MM.1S (cell line): Measurements from ENCODE around the gene GNG13.

Experiments
- DNase-seq: peaks from one replicate; pipeline ENCODE4 v3.0.0-alpha.2; 2015
- H2AFZ ChIP-seq: fragments of 300-600 bp; sonication (generic); 2 replicates; pipeline ENCODE4 v1.6.0; 2016; ENCODE audit warnings: antibody characterized with exemption, low read length
- H3F3A ChIP-seq: fragments of 300-600 bp; sonication (generic); 2 replicates; pipeline ENCODE4 v1.6.1; 2016; ENCODE audit warnings: mild to moderate bottlenecking, antibody characterized with exemption, low read length, moderate library complexity, mixed read lengths; ENCODE audit not compliant: insufficient read depth
- H3K27ac ChIP-seq: fragments of 300-600 bp; sonication (generic); 2 replicates; pipeline ENCODE4 v1.5.1; 2016; ENCODE audit warnings: mild to moderate bottlenecking, low read length
- H3K27me3 ChIP-seq: fragments of 300-600 bp; sonication (generic); replicated peaks from 2 replicates; pipeline ENCODE4 v1.6.0; 2016; ENCODE audit warnings: low read length; ENCODE audit not compliant: insufficient read depth
- H3K36me3 ChIP-seq: fragments of 300-600 bp; sonication (generic); replicated peaks from 2 replicates; pipeline ENCODE4 v1.6.1; 2016; ENCODE audit warnings: mild to moderate bottlenecking, low read length, mixed read lengths; ENCODE audit not compliant: insufficient read depth
- H3K4me1 ChIP-seq: fragments of 300-600 bp; sonication (generic); 2 replicates; pipeline ENCODE4 v1.6.1; 2016; ENCODE audit warnings: low read length, mixed read lengths
- H3K4me2 ChIP-seq: fragments of 300-600 bp; sonication (generic); 2 replicates; pipeline ENCODE4 v1.6.0; 2016; ENCODE audit warnings: low read depth, low read length
- H3K4me3 ChIP-seq: fragments of 300-600 bp; sonication (generic); 2 replicates; pipeline ENCODE4 v1.5.1; 2016; ENCODE audit warnings: low read length, mixed read lengths
- H3K79me2 ChIP-seq: fragments of 300-600 bp; sonication (generic); 2 replicates; pipeline ENCODE4 v1.6.1; 2016; ENCODE audit warnings: mixed run types, low read length, mixed read lengths
- H3K9ac ChIP-seq: fragments of 300-600 bp; sonication (generic); 2 replicates; pipeline ENCODE4 v1.6.1; 2016; ENCODE audit warnings: low read length, mixed read lengths
- H3K9me2 ChIP-seq: fragments of 300-600 bp; sonication (generic); replicated peaks from 2 replicates; pipeline ENCODE4 v1.6.1; 2016; ENCODE audit warnings: mild to moderate bottlenecking, low read length, mixed read lengths; ENCODE audit not compliant: insufficient read depth
- H3K9me3 ChIP-seq: fragments of 300-600 bp; sonication (generic); replicated peaks from 2 replicates; pipeline ENCODE4 v1.6.1; 2016; ENCODE audit warnings: mild to moderate bottlenecking, low read length, mixed read lengths; ENCODE audit not compliant: insufficient read depth
- H4K20me1 ChIP-seq: fragments of 300-600 bp; sonication (generic); 2 replicates; pipeline ENCODE4 v1.6.1; 2016; ENCODE audit warnings: mild to moderate bottlenecking, low read length, moderate library complexity, mixed read lengths; ENCODE audit not compliant: insufficient read depth
- CTCF ChIP-seq: fragments of 300-600 bp; sonication (generic); IDR thresholded peaks from 2 replicates; pipeline ENCODE4 v1.5.1; 2016; ENCODE audit warnings: antibody characterized with exemption, low read length, mixed read lengths
- EZH2 ChIP-seq: fragments of 300-600 bp; sonication (generic); optimal IDR thresholded peaks from 2 replicates; pipeline ENCODE3; 2017; ENCODE audit warnings: low read depth, mild to moderate bottlenecking, antibody characterized with exemption, low read length, mixed read lengths
- EZH2phosphoT487 ChIP-seq: fragments of 300-600 bp; sonication (generic); IDR thresholded peaks from 2 replicates; pipeline ENCODE4 v1.6.1; 2018; ENCODE audit warnings: antibody characterized with exemption, low read length

The GNG13 gene

DNA sequence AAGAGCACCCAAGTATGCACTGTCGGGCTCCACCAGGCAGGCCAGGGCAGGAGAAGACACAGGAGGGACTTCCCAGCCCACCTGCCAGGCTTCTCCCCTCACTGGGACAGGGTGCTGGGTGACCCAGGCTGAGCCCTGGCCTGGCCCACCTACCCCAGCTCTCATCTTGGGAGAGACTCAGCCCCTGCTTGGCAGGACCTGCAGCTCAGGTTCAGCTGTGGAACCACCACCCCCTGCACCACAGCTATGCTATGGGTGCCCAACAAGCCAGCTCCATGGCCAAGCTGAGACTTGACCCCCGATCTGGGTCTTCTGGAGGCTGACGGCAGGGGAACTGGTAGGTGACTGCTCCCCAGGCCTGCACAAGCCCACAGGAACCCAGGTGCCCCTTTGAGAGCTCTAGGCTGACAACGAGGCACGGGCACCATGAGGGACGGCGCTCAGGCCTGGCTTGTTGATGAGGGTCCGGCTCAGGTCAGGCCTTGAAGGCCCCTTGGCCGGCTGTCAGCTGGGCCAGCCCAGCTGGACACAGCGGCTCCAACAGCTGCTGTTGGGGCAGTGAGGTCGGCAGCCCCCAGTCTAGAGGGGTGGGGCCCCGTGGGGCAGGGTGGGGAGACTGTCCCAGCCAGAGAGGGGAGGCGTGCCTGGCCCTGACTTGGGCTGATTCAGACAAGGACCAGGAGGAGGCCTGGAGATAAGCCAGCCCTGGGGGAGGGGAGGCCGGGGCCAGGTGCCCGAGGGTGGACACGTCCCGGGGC, 17.0 kb downstream of the GNG13 start:
- Histone ChIP-seq H3F3A (no peaks in the 10 kb centered on the region), H3K4me1 (0 out of 2 replicates have a peak, but pooled peaks cover 6% of the 10 kb centered on the region), H3K79me2 (peaks cover 16% of the 10 kb centered on the region), H3K27ac (no peak overlapping the region), H3K4me2 (no peak overlapping the region), H2AFZ (no peak overlapping the region), H3K9me2 (no peaks in the 10 kb centered on the region), H3K9me3 (no peaks in the 10 kb centered on the region), H4K20me1 (no peaks in the 10 kb centered on the region; the same call in 1 of the 2 replicates), H3K36me3 (no peaks in the 10 kb centered on the region), H3K9ac (no peak overlapping the region), H3K4me3 (no peak overlapping the region), H3K27me3 (peaks cover 49% of the 10 kb centered on the region)
- no peak for TF ChIP-seq EZH2
- no peak for TF ChIP-seq EZH2phosphoT487
- no peak for TF ChIP-seq CTCF
- DNase-seq: no peak

DNA sequence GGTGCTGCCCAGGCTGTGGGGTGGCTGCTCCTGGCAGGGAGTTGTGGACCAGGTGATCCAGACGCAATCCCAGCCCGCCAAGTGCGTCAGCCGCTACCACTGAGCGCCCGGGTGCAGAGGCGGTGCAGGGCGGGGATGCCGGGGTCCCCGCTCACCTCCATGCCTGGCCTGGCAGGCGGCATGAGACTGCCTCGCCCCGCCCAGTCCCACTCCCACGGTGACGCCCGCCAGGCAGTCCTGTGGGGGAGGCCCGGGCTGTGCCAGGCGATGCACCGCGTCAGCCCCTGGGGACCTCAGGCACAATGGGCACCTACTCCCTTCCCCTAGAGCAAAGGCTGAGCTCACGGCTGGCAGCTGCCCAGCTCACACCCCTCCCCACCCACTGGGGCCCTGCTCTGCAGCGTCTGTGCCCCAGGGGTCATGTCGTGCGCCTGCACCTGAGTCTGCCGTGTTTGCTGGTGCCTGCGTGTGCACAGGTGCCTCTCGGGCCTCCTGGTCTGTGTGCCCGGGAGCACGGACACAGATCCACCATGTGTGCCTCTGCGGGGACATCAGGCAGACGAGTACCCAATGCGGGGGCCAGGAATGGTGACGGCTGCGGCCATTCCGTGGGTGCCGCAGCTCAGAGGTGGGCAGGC, 17.6 kb downstream of the GNG13 start:
- H3K9ac ChIP-seq: no peak overlapping the region
- no peaks in the 10 kb centered on the region for H3K36me3 ChIP-seq
- no peaks in the 10 kb centered on the region; the same call in 1 of the 2 replicates for H4K20me1 ChIP-seq
- H3K27me3 ChIP-seq: peaks cover 56% of the 10 kb centered on the region
- H3K79me2 ChIP-seq: peaks cover 14% of the 10 kb centered on the region
- no peak for DNase-seq
- no peaks in the 10 kb centered on the region for H3K9me3 ChIP-seq
- no peaks in the 10 kb centered on the region for H3F3A ChIP-seq
- no peak overlapping the region for H3K4me2 ChIP-seq
- H2AFZ ChIP-seq: no peak overlapping the region
- H3K4me1 ChIP-seq: 0 out of 2 replicates have a peak, but pooled peaks cover 6% of the 10 kb centered on the region
- TF ChIP-seq CTCF (no peak), EZH2 (no peak), EZH2phosphoT487 (no peak)
- no peak overlapping the region for H3K27ac ChIP-seq
- no peaks in the 10 kb centered on the region for H3K9me2 ChIP-seq
- H3K4me3 ChIP-seq: no peak overlapping the region

DNA sequence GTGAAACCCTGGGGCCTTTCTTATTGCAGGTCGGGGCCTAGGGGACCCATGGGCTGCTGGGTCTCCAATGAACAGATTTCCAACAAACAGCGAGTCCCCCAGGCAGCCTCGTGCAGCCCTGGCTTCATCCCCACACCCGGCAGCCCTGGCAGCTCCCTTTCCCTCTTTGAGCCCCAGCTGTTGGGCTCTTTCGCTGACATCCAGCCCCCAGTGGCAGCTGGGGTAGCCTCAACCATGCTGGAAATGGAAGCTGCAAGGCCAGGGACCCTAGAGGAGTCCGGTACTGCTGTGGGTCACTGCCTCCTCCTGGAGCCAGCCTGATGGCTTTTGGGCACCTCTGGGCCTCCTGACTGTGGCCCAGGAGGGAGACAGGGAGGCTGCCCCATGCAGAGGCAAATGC, 18.3 kb downstream of the GNG13 start:
- Histone ChIP-seq H3K36me3 (no peaks in the 10 kb centered on the region), H2AFZ (no peak overlapping the region), H3K9me3 (no peaks in the 10 kb centered on the region), H3K27me3 (peaks cover 60% of the 10 kb centered on the region), H3K9ac (no peak overlapping the region), H3K27ac (no peak overlapping the region), H3K4me3 (no peak overlapping the region), H4K20me1 (no peaks in the 10 kb centered on the region; the same call in 1 of the 2 replicates), H3K4me2 (no peak overlapping the region), H3F3A (no peaks in the 10 kb centered on the region), H3K79me2 (peaks cover 8% of the 10 kb centered on the region), H3K9me2 (no peaks in the 10 kb centered on the region), H3K4me1 (0 out of 2 replicates have a peak, but pooled peaks cover 3% of the 10 kb centered on the region)
- TF ChIP-seq EZH2phosphoT487: no peak
- no peak for DNase-seq
